ENCODE measurements around the gene AGAP1. TPM values are rescaled to one million over a fixed set of nuclear protein-coding genes. Genes with fewer than 3 reads are reported as not detected.

The AGAP1 gene
- total and polyA plus RNA-seq, 2 donors (not counting 3 experiments of a cell fraction or from before 2014, with no cell fraction given), result 10.2 to 20.9 TPM

GRCh38 chr2:235507928-235508327 lies 14.1 kb downstream of the AGAP1 start:
- intact Hi-C loops (cut with micrococcal nuclease) (no loop called here), dilution Hi-C loops (cut with MboI; ENCODE audit: extremely low pct_ligation_motif_present, low sequenced_read_pairs) (no loop called here)
- no peak for FAIRE-seq
- POLR2A ChIA-PET, result no interaction called here
- H3K27me3 ChIP-seq (ENCODE audit: control insufficient read depth in 2 of 2, insufficient read depth in 2 of 2, low read length in 2 of 2), result no peaks in the 10 kb centered on the region
- no peak overlapping the region for H3K27ac ChIP-seq (ENCODE audit: insufficient read depth, low read depth, low read length)
- no peak overlapping the region for H3K4me3 ChIP-seq (replicated peaks in 1 of 3; ENCODE audit: insufficient read depth in 1 of 3, low read depth in 1 of 3, low read length in 3 of 3)
- TF ChIP-seq MYC (IDR thresholded peaks at IDR 0.05; ENCODE audit: low read depth, low read length), result no peak
- no peak for TF ChIP-seq JUN (IDR thresholded peaks at IDR 0.05; ENCODE audit: borderline replicate concordance, insufficient read depth, insufficient read length, low read depth)
- H3K79me2 ChIP-seq (ENCODE audit: control insufficient read depth, insufficient read depth, low read length), result peaks cover 1% of the 10 kb centered on the region
- no peak overlapping the region for H3K4me2 ChIP-seq (ENCODE audit: insufficient read depth, low read length)
- no peaks in the 10 kb centered on the region for H3K9me1 ChIP-seq (replicated peaks; ENCODE audit: control insufficient read depth, extremely low read depth, insufficient read depth, low read length)
- BruUV-seq (replicated peaks), result no TSS peak
- no peaks in the 10 kb centered on the region for H3K36me3 ChIP-seq (ENCODE audit: control insufficient read depth in 2 of 2, extremely low read depth in 1 of 2, insufficient read depth in 2 of 2, low read length in 2 of 2)
- CTCF ChIA-PET, result no interaction called here
- DNase-seq (ENCODE audit: low read depth, low spot score), result no peak
- no peaks in the 10 kb centered on the region for H4K20me1 ChIP-seq (replicated peaks; ENCODE audit: control insufficient read depth, extremely low read depth, insufficient read depth, low read length)
- H2AFZ ChIP-seq (ENCODE audit: low read depth, low read length), result no peak overlapping the region
- H3K4me1 ChIP-seq (ENCODE audit: control insufficient read depth, extremely low read depth, insufficient read depth, low read length), result peaks cover 3% of the 10 kb centered on the region
- no peak overlapping the region for H3K9ac ChIP-seq (replicated peaks; ENCODE audit: extremely low read depth, insufficient read depth, low read length)
- no peaks in the 10 kb centered on the region for H3K9me3 ChIP-seq (replicated peaks; ENCODE audit: control insufficient read depth, insufficient read depth, low read length)

GRCh38 chr2:235508371-235509160 lies 14.7 kb downstream of the AGAP1 start:
- intact Hi-C loops (cut with micrococcal nuclease), result no loop called here
- Histone ChIP-seq H3K79me2 (ENCODE audit: control insufficient read depth, insufficient read depth, low read length) (no peaks in the 10 kb centered on the region), H3K27me3 (ENCODE audit: control insufficient read depth in 2 of 2, insufficient read depth in 2 of 2, low read length in 2 of 2) (no peaks in the 10 kb centered on the region), H3K9me3 (replicated peaks; ENCODE audit: control insufficient read depth, insufficient read depth, low read length) (no peaks in the 10 kb centered on the region), H3K4me1 (ENCODE audit: control insufficient read depth, extremely low read depth, insufficient read depth, low read length) (peaks cover 3% of the 10 kb centered on the region), H3K4me2 (ENCODE audit: insufficient read depth, low read length) (no peak overlapping the region), H2AFZ (ENCODE audit: low read depth, low read length) (no peak overlapping the region), H3K9me1 (replicated peaks; ENCODE audit: control insufficient read depth, extremely low read depth, insufficient read depth, low read length) (no peaks in the 10 kb centered on the region), H3K4me3 (replicated peaks in 1 of 3; ENCODE audit: insufficient read depth in 1 of 3, low read depth in 1 of 3, low read length in 3 of 3) (no peak overlapping the region), H3K27ac (ENCODE audit: insufficient read depth, low read depth, low read length) (no peak overlapping the region), H3K9ac (replicated peaks; ENCODE audit: extremely low read depth, insufficient read depth, low read length) (no peak overlapping the region), H4K20me1 (replicated peaks; ENCODE audit: control insufficient read depth, extremely low read depth, insufficient read depth, low read length) (no peaks in the 10 kb centered on the region), H3K36me3 (ENCODE audit: control insufficient read depth in 2 of 2, extremely low read depth in 1 of 2, insufficient read depth in 2 of 2, low read length in 2 of 2) (no peaks in the 10 kb centered on the region)
- ChIA-PET CTCF (no interaction called here), POLR2A (no interaction called here)
- TF ChIP-seq FOS (IDR thresholded peaks at IDR 0.05; ENCODE audit: borderline replicate concordance, insufficient read depth, low read length), result no peak
- TF ChIP-seq, protein P1, sequence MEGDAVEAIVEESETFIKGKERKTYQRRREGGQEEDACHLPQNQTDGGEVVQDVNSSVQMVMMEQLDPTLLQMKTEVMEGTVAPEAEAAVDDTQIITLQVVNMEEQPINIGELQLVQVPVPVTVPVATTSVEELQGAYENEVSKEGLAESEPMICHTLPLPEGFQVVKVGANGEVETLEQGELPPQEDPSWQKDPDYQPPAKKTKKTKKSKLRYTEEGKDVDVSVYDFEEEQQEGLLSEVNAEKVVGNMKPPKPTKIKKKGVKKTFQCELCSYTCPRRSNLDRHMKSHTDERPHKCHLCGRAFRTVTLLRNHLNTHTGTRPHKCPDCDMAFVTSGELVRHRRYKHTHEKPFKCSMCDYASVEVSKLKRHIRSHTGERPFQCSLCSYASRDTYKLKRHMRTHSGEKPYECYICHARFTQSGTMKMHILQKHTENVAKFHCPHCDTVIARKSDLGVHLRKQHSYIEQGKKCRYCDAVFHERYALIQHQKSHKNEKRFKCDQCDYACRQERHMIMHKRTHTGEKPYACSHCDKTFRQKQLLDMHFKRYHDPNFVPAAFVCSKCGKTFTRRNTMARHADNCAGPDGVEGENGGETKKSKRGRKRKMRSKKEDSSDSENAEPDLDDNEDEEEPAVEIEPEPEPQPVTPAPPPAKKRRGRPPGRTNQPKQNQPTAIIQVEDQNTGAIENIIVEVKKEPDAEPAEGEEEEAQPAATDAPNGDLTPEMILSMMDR (IDR thresholded peaks at IDR 0.05; ENCODE audit: extremely low read depth in 1 of 2, insufficient read depth in 1 of 2, low read depth in 1 of 2, low read length in 2 of 2), result no peak
- no peak for TF ChIP-seq POLR2AphosphoS5 (IDR thresholded peaks at IDR 0.05; ENCODE audit: insufficient read depth, low read depth, low read length)
- TF ChIP-seq JUN (IDR thresholded peaks at IDR 0.05; ENCODE audit: borderline replicate concordance, insufficient read depth, insufficient read length, low read depth), result no peak
- TF ChIP-seq EZH2 (IDR thresholded peaks at IDR 0.05; ENCODE audit: borderline replicate concordance, low read depth, low read length, severe bottlenecking), result no peak
- FAIRE-seq (no peak), DNase-seq (ENCODE audit: low read depth, low spot score) (no peak)
- BruUV-seq (replicated peaks), result no TSS peak
- dilution Hi-C loops (cut with MboI; ENCODE audit: extremely low pct_ligation_motif_present, low sequenced_read_pairs), result no loop called here

All from endothelial cell of umbilical vein (primary cell).